ENCODE results near the gene SLC22A17.

SLC22A17 gene

GRCh38 chr14:23362200-23362599 is 9.5 kb upstream of the SLC22A17 start:
- H3K9me3 ChIP-seq, result no peaks in the 10 kb centered on the region
- H3K27me3 ChIP-seq, result peaks cover 70% of the 10 kb centered on the region
- no peak overlapping the region for H3K27ac ChIP-seq
- H3K4me1 ChIP-seq (ENCODE audit: control insufficient read depth in 1 of 2, insufficient read depth in 1 of 2, low read depth in 1 of 2, low read length in 1 of 2), result no peaks in the 10 kb centered on the region
- no peaks in the 10 kb centered on the region for H3K36me3 ChIP-seq
- TF ChIP-seq CTCF (IDR thresholded peaks at IDR 0.05), result no peak
- no peak overlapping the region for H3K4me3 ChIP-seq (ENCODE audit: low read depth in 1 of 2, low read length in 1 of 2)

GRCh38 chr14:23361763-23362162 is 9.1 kb upstream of the SLC22A17 start:
- no peaks in the 10 kb centered on the region for H3K9me3 ChIP-seq
- H3K4me3 ChIP-seq (ENCODE audit: low read depth in 1 of 2, low read length in 1 of 2), result no peak overlapping the region
- no peaks in the 10 kb centered on the region for H3K4me1 ChIP-seq (ENCODE audit: control insufficient read depth in 1 of 2, insufficient read depth in 1 of 2, low read depth in 1 of 2, low read length in 1 of 2)
- H3K36me3 ChIP-seq, result no peaks in the 10 kb centered on the region
- no peak overlapping the region for H3K27ac ChIP-seq
- TF ChIP-seq CTCF (IDR thresholded peaks at IDR 0.05), result no peak
- peaks cover 70% of the 10 kb centered on the region for H3K27me3 ChIP-seq

DNA sequence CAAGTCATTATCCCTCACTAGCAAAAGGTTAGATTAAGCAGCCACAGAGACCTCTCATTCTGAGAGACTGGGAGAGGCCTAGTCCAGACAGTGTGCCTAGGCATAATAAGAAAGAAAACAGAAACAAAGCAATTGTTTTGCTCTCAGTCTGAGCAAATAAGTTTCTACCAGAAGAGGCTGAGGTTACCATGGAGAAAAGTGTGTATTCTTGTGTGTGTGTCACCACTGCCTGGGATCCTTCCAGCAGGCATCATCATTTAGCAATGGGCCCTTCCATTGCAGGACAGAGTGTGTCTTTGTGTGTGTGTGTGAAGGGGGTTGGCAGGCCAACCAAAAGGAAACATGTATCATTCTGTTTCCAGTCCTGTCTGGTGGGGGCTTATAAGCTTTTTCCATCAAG is 8.6 kb upstream of the SLC22A17 start:
- no peak for TF ChIP-seq CTCF (IDR thresholded peaks at IDR 0.05)
- Histone ChIP-seq H3K27me3 (peaks cover 70% of the 10 kb centered on the region), H3K36me3 (no peaks in the 10 kb centered on the region), H3K27ac (no peak overlapping the region), H3K4me3 (ENCODE audit: low read depth in 1 of 2, low read length in 1 of 2) (no peak overlapping the region), H3K4me1 (ENCODE audit: control insufficient read depth in 1 of 2, insufficient read depth in 1 of 2, low read depth in 1 of 2, low read length in 1 of 2) (no peaks in the 10 kb centered on the region), H3K9me3 (no peaks in the 10 kb centered on the region)

GRCh38 chr14:23360496-23360895 is 7.8 kb upstream of the SLC22A17 start:
- Histone ChIP-seq H3K27ac (no peak overlapping the region), H3K4me1 (ENCODE audit: control insufficient read depth in 1 of 2, insufficient read depth in 1 of 2, low read depth in 1 of 2, low read length in 1 of 2) (no peaks in the 10 kb centered on the region), H3K36me3 (no peaks in the 10 kb centered on the region), H3K4me3 (ENCODE audit: low read depth in 1 of 2, low read length in 1 of 2) (no peak overlapping the region), H3K27me3 (peaks cover 70% of the 10 kb centered on the region), H3K9me3 (no peaks in the 10 kb centered on the region)
- TF ChIP-seq CTCF (IDR thresholded peaks at IDR 0.05), result no peak

GRCh38 chr14:23359722-23360447 is 7.2 kb upstream of the SLC22A17 start:
- Histone ChIP-seq H3K9me3 (no peaks in the 10 kb centered on the region), H3K27me3 (peaks cover 70% of the 10 kb centered on the region), H3K4me1 (ENCODE audit: control insufficient read depth in 1 of 2, insufficient read depth in 1 of 2, low read depth in 1 of 2, low read length in 1 of 2) (no peaks in the 10 kb centered on the region), H3K27ac (no peak overlapping the region), H3K4me3 (ENCODE audit: low read depth in 1 of 2, low read length in 1 of 2) (no peak overlapping the region), H3K36me3 (no peaks in the 10 kb centered on the region)
- TF ChIP-seq CTCF (IDR thresholded peaks at IDR 0.05), result no peak

All from neutrophil (primary cell).